Measurements from ENCODE around the gene GRK5.

Gene GRK5

DNA sequence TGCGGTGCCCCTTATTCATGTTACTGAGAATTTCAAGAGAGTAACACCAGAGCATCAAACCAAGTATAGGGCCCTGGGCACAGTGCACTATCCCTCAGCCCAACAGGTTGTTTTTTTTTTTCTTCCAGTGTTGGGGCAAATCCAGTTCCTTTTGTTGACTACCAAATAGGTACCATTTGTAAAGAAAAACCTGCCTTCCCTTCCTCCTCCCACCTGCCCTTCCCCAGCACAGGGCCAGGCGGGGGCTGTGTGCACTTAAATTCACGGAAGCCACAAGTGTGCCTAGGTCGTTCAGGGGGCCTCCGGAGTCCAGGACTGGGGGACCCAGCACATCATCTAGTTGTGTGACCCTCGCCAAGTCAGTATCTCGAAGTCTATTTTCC, 41.3 kb upstream of the GRK5 start:
- TF ChIP-seq, protein P1, sequence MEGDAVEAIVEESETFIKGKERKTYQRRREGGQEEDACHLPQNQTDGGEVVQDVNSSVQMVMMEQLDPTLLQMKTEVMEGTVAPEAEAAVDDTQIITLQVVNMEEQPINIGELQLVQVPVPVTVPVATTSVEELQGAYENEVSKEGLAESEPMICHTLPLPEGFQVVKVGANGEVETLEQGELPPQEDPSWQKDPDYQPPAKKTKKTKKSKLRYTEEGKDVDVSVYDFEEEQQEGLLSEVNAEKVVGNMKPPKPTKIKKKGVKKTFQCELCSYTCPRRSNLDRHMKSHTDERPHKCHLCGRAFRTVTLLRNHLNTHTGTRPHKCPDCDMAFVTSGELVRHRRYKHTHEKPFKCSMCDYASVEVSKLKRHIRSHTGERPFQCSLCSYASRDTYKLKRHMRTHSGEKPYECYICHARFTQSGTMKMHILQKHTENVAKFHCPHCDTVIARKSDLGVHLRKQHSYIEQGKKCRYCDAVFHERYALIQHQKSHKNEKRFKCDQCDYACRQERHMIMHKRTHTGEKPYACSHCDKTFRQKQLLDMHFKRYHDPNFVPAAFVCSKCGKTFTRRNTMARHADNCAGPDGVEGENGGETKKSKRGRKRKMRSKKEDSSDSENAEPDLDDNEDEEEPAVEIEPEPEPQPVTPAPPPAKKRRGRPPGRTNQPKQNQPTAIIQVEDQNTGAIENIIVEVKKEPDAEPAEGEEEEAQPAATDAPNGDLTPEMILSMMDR (IDR thresholded peaks at IDR 0.05; ENCODE audit: low read depth, low read length), result no peak
- peak overlapping the region; percentile 87 for H3K4me3 ChIP-seq (ENCODE audit: low read depth, low read length)
- no peaks in the 10 kb centered on the region for H3K9me3 ChIP-seq (ENCODE audit: severe bottlenecking)
- DNase-seq, result no peak
- peak overlapping the region; percentile 91 for H3K27ac ChIP-seq
- H3K36me3 ChIP-seq, result peaks cover 57% of the 10 kb centered on the region
- H3K27me3 ChIP-seq (ENCODE audit: insufficient read depth, low read depth, severe bottlenecking), result no peaks in the 10 kb centered on the region

DNA sequence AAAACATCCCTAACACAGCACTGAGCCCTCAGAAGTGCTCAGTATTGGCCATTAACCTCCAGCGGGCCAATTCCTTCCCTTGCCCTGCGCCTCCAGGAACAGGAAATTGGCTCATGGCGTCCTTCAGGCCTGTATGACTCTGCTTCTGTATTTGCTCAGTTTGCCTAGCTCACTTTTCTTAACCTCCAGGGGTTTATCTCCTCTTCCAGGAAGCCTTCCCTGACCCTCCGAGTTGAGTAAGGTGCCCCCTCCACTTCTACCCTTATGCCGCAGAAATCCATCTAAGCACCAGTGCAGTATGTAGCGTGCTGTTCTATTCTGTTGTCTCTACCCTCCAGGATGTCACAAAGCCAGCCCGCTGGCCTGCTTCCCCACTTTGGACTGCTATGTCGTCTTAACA, 40.8 kb upstream of the GRK5 start:
- Histone ChIP-seq H3K9me3 (ENCODE audit: severe bottlenecking) (no peaks in the 10 kb centered on the region), H3K4me3 (ENCODE audit: low read depth, low read length) (no peak overlapping the region), H3K36me3 (peaks cover 60% of the 10 kb centered on the region), H3K27me3 (ENCODE audit: insufficient read depth, low read depth, severe bottlenecking) (no peaks in the 10 kb centered on the region), H3K27ac (no peak overlapping the region)
- DNase-seq, result no peak
- TF ChIP-seq, protein P1 (IDR thresholded peaks at IDR 0.05; ENCODE audit: low read depth, low read length), result no peak

DNA sequence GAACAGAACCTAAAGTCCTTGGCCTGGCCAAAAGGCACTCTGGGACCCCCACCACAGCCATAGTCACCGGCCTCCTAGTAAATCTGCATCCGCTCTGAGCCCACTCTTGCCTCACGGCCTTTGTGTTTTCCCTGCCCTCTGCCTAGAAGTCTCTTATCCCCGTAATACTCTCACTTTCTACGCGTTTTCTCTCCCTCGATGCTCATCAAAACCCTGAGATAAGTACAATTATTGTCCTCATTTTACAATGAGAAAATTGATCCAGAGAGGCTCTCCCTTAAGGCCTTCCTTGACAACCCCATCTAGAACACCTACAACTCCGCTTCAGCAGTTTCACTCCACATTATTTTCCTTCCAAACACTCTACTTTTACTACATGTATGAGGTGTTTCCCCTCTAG, 40.3 kb upstream of the GRK5 start:
- no peaks in the 10 kb centered on the region for H3K27me3 ChIP-seq (ENCODE audit: insufficient read depth, low read depth, severe bottlenecking)
- H3K36me3 ChIP-seq, result peaks cover 60% of the 10 kb centered on the region
- TF ChIP-seq, protein P1 (IDR thresholded peaks at IDR 0.05; ENCODE audit: low read depth, low read length), result no peak
- H3K4me3 ChIP-seq (ENCODE audit: low read depth, low read length), result no peak overlapping the region
- H3K27ac ChIP-seq, result no peak overlapping the region
- no peak for DNase-seq
- H3K9me3 ChIP-seq (ENCODE audit: severe bottlenecking), result no peaks in the 10 kb centered on the region

DNA sequence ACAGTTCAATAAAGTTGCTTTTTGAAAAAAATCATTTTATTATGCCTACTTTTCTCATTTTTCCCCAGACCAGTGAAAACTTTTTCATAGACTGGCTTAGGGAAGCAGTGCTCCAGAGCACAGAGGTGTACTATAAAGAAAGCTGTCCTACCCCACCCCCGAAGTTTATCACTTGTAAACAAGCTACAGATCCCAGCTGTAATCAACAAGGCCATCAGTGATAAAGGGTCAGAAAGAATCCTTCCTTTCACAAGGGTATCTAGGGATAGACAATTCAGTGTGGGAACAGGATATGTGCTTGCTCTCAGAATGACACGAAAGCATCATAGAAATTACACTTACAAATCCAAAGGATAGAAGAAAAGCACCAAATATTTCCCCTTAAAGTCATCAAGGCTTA, 33.3 kb upstream of the GRK5 start:
- H3K36me3 ChIP-seq, result peaks cover 76% of the 10 kb centered on the region
- H3K27me3 ChIP-seq (ENCODE audit: insufficient read depth, low read depth, severe bottlenecking), result no peaks in the 10 kb centered on the region
- no peak for DNase-seq
- no peak overlapping the region for H3K27ac ChIP-seq
- H3K4me3 ChIP-seq (ENCODE audit: low read depth, low read length), result no peak overlapping the region
- no peaks in the 10 kb centered on the region for H3K9me3 ChIP-seq (ENCODE audit: severe bottlenecking)
- TF ChIP-seq, protein P1 (IDR thresholded peaks at IDR 0.05; ENCODE audit: low read depth, low read length), result no peak

DNA sequence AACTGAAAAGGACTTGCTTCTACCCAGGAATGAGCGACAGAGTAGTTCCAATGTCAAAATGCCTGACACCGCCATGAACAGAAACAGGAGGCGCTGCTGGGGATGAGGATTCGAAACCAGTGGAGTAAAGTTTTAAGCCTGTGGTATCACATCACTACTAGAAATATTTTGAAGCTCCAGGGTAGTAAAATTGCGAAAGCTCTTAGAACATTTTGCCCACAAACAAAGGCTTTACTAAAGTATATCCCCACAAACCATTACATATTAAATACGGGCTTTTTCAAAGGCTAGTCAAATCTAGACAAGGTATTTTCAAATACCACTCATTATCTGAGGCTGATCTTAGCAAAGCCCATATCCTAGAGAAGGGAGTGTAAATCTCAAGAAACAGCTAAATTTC, 31.2 kb upstream of the GRK5 start:
- no peaks in the 10 kb centered on the region for H3K27me3 ChIP-seq (ENCODE audit: insufficient read depth, low read depth, severe bottlenecking)
- no peaks in the 10 kb centered on the region for H3K9me3 ChIP-seq (ENCODE audit: severe bottlenecking)
- TF ChIP-seq, protein P1 (IDR thresholded peaks at IDR 0.05; ENCODE audit: low read depth, low read length), result no peak
- no peak for DNase-seq
- H3K4me3 ChIP-seq (ENCODE audit: low read depth, low read length), result no peak overlapping the region
- H3K36me3 ChIP-seq, result peaks cover 60% of the 10 kb centered on the region
- no peak overlapping the region for H3K27ac ChIP-seq

DNA sequence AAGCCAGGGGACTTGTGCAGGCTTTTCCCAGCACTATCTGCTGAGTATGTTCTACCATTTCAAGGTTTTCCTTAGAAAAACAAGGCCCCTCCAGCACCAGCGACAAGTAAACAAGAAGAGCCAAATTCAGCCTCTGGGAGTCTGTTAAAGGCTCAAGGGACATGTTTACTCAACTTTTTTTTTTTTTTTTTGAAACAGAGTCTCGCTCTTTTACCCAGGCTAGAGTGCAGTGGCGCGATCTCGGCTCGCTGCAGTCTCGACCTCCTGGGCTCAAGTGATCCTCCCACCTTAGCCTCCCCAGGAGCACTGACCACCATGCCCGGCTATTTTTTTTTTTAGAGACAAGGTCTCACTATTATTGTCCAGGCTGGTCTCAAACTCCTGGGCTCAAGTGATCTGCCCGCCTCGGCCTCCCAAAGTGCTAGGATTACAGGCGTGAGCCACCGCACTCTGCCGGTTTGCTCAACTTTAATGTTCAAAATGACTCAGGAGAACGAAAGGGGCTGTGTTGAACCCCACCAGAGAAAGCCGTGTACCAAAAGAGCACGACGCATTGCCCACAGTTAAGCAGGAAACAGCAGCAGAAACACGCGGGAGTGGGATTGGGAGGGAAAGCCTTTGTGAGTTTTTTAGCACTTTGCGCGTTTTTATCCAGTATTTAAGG, 29.5 kb upstream of the GRK5 start:
- Histone ChIP-seq H3K36me3 (peaks cover 43% of the 10 kb centered on the region), H3K27ac (peak overlapping the region; percentile 96), H3K4me3 (ENCODE audit: low read depth, low read length) (peak overlapping the region; percentile 96), H3K27me3 (ENCODE audit: insufficient read depth, low read depth, severe bottlenecking) (no peaks in the 10 kb centered on the region), H3K9me3 (ENCODE audit: severe bottlenecking) (peaks cover 2% of the 10 kb centered on the region)
- DNase-seq, result no peak
- TF ChIP-seq, protein P1 (IDR thresholded peaks at IDR 0.05; ENCODE audit: low read depth, low read length), result no peak
